HepG2 (cell line): ENCODE results near the gene MRPS7. TPM values are rescaled to one million over a fixed set of nuclear protein-coding genes. Genes with fewer than 3 reads are reported as not detected.

Experiments used
- AHR ChIP-seq: IDR thresholded peaks from 2 replicates; pipeline ENCODE4 v1.6.1; 2018; ENCODE audit warnings: missing genetic modification reagents, missing compliant biosample characterization
- ATF7 ChIP-seq, 2 experiments: fragments of 450-650 bp in 1 of 2; sonication (generic) in 1 of 2; formaldehyde crosslinking in 1 of 2; IDR thresholded peaks; 2 replicates each; pipeline versions ENCODE4 v1.4.0 to v1.6.1; 2016 to 2020; ENCODE audit warnings: antibody characterized with exemption in 1 of 2, mild to moderate bottlenecking in 1 of 2, missing genetic modification reagents in 1 of 2
- ATRX ChIP-seq: sonication (generic); formaldehyde crosslinking; IDR thresholded peaks from 2 replicates; pipeline ENCODE4 v1.4.0; 2020; ENCODE audit warnings: missing genetic modification reagents, borderline replicate concordance
- CHD2 ChIP-seq: IDR thresholded peaks from 2 replicates; pipeline ENCODE4 v1.6.1; 2011; ENCODE audit warnings: low read depth, low read length, improper control_type of control experiment
- ELF1 ChIP-seq: sonication (generic); formaldehyde crosslinking; IDR thresholded peaks from 2 replicates; pipeline ENCODE4 v1.4.0; 2020; ENCODE audit warnings: missing genetic modification reagents
- GABPB1 ChIP-seq: IDR thresholded peaks from 2 replicates; pipeline ENCODE4 v1.6.1; 2016; ENCODE audit warnings: mild to moderate bottlenecking, missing genetic modification reagents, moderate library complexity, missing compliant biosample characterization
- HDAC6 ChIP-seq: fragments of 200-600 bp; sonication (generic); IDR thresholded peaks from 2 replicates; pipeline ENCODE4 v1.7.0; 2017; ENCODE audit warnings: mild to moderate bottlenecking, antibody characterized with exemption, low read length, low read depth
- ISX ChIP-seq: sonication (generic); formaldehyde crosslinking; conservative IDR thresholded peaks from 2 replicates; pipeline ENCODE4 v1.5.0; 2020; ENCODE audit warnings: missing genetic modification reagents
- KLF15 ChIP-seq: sonication (generic); formaldehyde crosslinking; IDR thresholded peaks from 2 replicates; pipeline ENCODE4 v1.8.1; 2023; ENCODE audit warnings: borderline replicate concordance, mild to moderate bottlenecking, inconsistent platforms, missing genetic modification reagents, mixed read lengths
- NFE2L2 ChIP-seq: fragments of 150-350 bp; IDR thresholded peaks from 2 replicates; pipeline ENCODE4 v1.6.1; 2014; ENCODE audit warnings: low read length
- POLR2G ChIP-seq: fragments of 200-400 bp; formaldehyde crosslinking; IDR thresholded peaks from 2 replicates; pipeline ENCODE4 v1.6.1; 2018; ENCODE audit warnings: mild to moderate bottlenecking, low read depth, low read length, moderate library complexity
- RELA ChIP-seq: sonication (generic); formaldehyde crosslinking; IDR thresholded peaks from 2 replicates; pipeline ENCODE4 v1.4.0; 2020; ENCODE audit warnings: missing genetic modification reagents
- SOX5 ChIP-seq: IDR thresholded peaks from 2 replicates; pipeline ENCODE4 v1.6.1; 2016; ENCODE audit warnings: borderline replicate concordance
- SRY ChIP-seq: sonication (generic); formaldehyde crosslinking; IDR thresholded peaks from 2 replicates; pipeline ENCODE4 v1.8.0; 2022; ENCODE audit warnings: mild to moderate bottlenecking, missing genetic modification reagents
- ZC3H4 ChIP-seq: sonication (generic); formaldehyde crosslinking; IDR thresholded peaks from 2 replicates; pipeline ENCODE4 v1.4.0; 2020; ENCODE audit warnings: missing genetic modification reagents, borderline replicate concordance
- ZNF724P ChIP-seq: sonication (generic); formaldehyde crosslinking; IDR thresholded peaks from 2 replicates; pipeline ENCODE4 v1.8.0; 2022; ENCODE audit warnings: missing genetic modification reagents, borderline replicate concordance
- ZNF737 ChIP-seq: sonication (generic); formaldehyde crosslinking; IDR thresholded peaks from 2 replicates; pipeline ENCODE4 v1.5.0; 2020; ENCODE audit warnings: missing genetic modification reagents, mild to moderate bottlenecking, borderline replicate concordance
- ZZZ3 ChIP-seq: sonication (generic); formaldehyde crosslinking; IDR thresholded peaks from 2 replicates; pipeline ENCODE4 v1.4.0; 2020; ENCODE audit warnings: missing genetic modification reagents, mild to moderate bottlenecking, borderline replicate concordance
- polyA plus RNA-seq, 8 experiments: library from polyadenylated mRNA; depleted of rRNA in 3 of 8; stranded (reverse) in 7 of 8; unstranded in 1 of 8; fragments of >200 nt; fragmentation: Illumina TruSeq in 4 of 8; extraction: Trizol in 4 of 8; gene quantifications; 2 replicates each; pipeline versions ENCODE4 v1.2.1 to v1.2.3, GENCODE V29; 2011 to 2016; ENCODE audit warnings: low read depth in 4 of 8, missing spikeins in 1 of 8, mixed read lengths in 1 of 8; ENCODE audit not compliant: insufficient read depth in 1 of 8
- total RNA-seq, 5 experiments: library from RNA; depleted of rRNA; stranded (reverse); fragments of >200 nt; fragmentation: Illumina TruSeq; extraction: Trizol; gene quantifications; 2 replicates each; pipeline ENCODE4 v1.2.3, GENCODE V29; 2016; ENCODE audit warnings: low read depth in 1 of 5
- TF ChIP-seq, protein P1 (sequence below): sonication (generic); formaldehyde crosslinking; IDR thresholded peaks from 2 replicates; pipeline ENCODE4 v1.9.0; 2021; ENCODE audit warnings: missing genetic modification reagents, mild to moderate bottlenecking, borderline replicate concordance
- TF ChIP-seq, protein P2 (sequence below): sonication (generic); formaldehyde crosslinking; IDR thresholded peaks from 2 replicates; pipeline ENCODE4 v1.4.0; 2020; ENCODE audit warnings: mild to moderate bottlenecking, missing genetic modification reagents
- TF ChIP-seq, protein P3 (sequence below): sonication (generic); formaldehyde crosslinking; conservative IDR thresholded peaks from 2 replicates; pipeline ENCODE4 v1.4.0; 2020; ENCODE audit warnings: missing genetic modification reagents
- TF ChIP-seq, protein P4 (sequence below): IDR thresholded peaks from 2 replicates; pipeline ENCODE4 v1.6.1; 2012; ENCODE audit warnings: low read length, improper control_type of control experiment

Gene MRPS7
- total and polyA plus RNA-seq, 2 of the 13 experiments (the other 11 are each of a cell fraction or from before 2014, with no cell fraction given) = 97.0 to 162 TPM

DNA sequence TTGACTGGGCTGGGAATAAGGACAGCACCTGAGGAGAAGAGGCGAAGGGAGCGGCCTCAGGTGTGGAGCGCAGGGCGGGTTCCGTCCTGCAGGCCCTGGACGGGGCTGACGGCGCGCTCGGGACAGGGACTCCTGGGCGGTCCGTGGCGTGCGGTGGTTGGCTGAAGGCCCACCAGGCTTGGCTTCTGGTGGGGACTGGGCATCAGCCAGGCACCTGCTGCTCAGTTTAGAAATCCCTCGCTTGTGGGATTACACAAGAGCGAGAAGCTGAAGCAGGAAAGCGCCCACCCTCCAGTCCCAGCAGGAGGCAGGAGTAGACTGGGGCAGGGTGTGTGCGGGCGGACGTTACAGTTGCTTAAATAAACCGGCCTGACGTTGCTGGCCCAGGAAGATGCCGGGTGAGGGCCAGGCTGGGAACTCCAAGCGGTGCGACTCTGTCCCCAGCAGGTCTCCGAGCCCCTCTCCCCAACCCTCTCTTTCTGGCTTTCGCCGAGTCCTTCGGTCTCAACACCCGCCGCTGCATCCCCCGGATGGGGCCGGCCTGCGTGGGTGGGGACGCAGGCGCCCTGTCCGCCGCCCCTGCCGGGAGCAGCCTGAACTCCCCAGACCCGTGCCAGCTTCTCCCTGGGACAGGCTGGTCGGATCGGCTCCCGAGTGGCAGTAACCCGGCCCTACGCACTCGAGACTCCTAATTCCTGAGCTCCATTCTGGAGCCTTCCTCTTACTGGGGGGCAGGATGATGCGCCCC, 8.7 kb downstream of the MRPS7 start (continued):
- TF ChIP-seq ZC3H4 (CRISPR knock-in tag) = 0 out of 2 replicates have a peak, but pooled peaks have one; percentile 41
- peak; percentile 94; the same call in 1 of the 2 replicates for TF ChIP-seq ZNF724P
- no peak for TF ChIP-seq KLF15
- TF ChIP-seq HDAC6 = no peak
- peak; percentile 25 for TF ChIP-seq SOX5 (CRISPR knock-in tag)
- no peak for TF ChIP-seq ISX (CRISPR knock-in tag)
- TF ChIP-seq, protein P1, sequence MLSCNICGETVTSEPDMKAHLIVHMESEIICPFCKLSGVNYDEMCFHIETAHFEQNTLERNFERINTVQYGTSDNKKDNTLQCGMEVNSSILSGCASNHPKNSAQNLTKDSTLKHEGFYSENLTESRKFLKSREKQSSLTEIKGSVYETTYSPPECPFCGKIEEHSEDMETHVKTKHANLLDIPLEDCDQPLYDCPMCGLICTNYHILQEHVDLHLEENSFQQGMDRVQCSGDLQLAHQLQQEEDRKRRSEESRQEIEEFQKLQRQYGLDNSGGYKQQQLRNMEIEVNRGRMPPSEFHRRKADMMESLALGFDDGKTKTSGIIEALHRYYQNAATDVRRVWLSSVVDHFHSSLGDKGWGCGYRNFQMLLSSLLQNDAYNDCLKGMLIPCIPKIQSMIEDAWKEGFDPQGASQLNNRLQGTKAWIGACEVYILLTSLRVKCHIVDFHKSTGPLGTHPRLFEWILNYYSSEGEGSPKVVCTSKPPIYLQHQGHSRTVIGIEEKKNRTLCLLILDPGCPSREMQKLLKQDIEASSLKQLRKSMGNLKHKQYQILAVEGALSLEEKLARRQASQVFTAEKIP (CRISPR knock-in tag) = no peak
- no peak for TF ChIP-seq ATF7 (IDR thresholded peaks at IDR 0.05)
- no peak for TF ChIP-seq ATF7 (CRISPR knock-in tag; IDR thresholded peaks at IDR 0.05)
- TF ChIP-seq ZZZ3 (CRISPR knock-in tag) = peak; percentile 52; the same call in 1 of the 2 replicates
- no peak for TF ChIP-seq ZNF737 (CRISPR knock-in tag)
- 0 out of 2 replicates have a peak, but pooled peaks have one; percentile 16 for TF ChIP-seq RELA (CRISPR knock-in tag)
- peak; percentile 72 for TF ChIP-seq GABPB1 (CRISPR knock-in tag)
- peak; percentile 10; the same call in 1 of the 2 replicates for TF ChIP-seq SRY (CRISPR knock-in tag)
- no peak for TF ChIP-seq CHD2
- TF ChIP-seq AHR (CRISPR knock-in tag) = 0 out of 2 replicates have a peak, but pooled peaks have one; percentile 23
- TF ChIP-seq, protein P2, sequence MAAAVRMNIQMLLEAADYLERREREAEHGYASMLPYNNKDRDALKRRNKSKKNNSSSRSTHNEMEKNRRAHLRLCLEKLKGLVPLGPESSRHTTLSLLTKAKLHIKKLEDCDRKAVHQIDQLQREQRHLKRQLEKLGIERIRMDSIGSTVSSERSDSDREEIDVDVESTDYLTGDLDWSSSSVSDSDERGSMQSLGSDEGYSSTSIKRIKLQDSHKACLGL (CRISPR knock-in tag) = peak; percentile 52; the same call in 1 of the 2 replicates
- TF ChIP-seq POLR2G = peak; percentile 69
- no peak for TF ChIP-seq ELF1 (CRISPR knock-in tag)
- no peak for TF ChIP-seq ATRX (CRISPR knock-in tag)
- TF ChIP-seq, protein P3, sequence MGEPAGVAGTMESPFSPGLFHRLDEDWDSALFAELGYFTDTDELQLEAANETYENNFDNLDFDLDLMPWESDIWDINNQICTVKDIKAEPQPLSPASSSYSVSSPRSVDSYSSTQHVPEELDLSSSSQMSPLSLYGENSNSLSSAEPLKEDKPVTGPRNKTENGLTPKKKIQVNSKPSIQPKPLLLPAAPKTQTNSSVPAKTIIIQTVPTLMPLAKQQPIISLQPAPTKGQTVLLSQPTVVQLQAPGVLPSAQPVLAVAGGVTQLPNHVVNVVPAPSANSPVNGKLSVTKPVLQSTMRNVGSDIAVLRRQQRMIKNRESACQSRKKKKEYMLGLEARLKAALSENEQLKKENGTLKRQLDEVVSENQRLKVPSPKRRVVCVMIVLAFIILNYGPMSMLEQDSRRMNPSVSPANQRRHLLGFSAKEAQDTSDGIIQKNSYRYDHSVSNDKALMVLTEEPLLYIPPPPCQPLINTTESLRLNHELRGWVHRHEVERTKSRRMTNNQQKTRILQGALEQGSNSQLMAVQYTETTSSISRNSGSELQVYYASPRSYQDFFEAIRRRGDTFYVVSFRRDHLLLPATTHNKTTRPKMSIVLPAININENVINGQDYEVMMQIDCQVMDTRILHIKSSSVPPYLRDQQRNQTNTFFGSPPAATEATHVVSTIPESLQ = no peak; the same call in 1 of the 2 replicates
- TF ChIP-seq, protein P4, sequence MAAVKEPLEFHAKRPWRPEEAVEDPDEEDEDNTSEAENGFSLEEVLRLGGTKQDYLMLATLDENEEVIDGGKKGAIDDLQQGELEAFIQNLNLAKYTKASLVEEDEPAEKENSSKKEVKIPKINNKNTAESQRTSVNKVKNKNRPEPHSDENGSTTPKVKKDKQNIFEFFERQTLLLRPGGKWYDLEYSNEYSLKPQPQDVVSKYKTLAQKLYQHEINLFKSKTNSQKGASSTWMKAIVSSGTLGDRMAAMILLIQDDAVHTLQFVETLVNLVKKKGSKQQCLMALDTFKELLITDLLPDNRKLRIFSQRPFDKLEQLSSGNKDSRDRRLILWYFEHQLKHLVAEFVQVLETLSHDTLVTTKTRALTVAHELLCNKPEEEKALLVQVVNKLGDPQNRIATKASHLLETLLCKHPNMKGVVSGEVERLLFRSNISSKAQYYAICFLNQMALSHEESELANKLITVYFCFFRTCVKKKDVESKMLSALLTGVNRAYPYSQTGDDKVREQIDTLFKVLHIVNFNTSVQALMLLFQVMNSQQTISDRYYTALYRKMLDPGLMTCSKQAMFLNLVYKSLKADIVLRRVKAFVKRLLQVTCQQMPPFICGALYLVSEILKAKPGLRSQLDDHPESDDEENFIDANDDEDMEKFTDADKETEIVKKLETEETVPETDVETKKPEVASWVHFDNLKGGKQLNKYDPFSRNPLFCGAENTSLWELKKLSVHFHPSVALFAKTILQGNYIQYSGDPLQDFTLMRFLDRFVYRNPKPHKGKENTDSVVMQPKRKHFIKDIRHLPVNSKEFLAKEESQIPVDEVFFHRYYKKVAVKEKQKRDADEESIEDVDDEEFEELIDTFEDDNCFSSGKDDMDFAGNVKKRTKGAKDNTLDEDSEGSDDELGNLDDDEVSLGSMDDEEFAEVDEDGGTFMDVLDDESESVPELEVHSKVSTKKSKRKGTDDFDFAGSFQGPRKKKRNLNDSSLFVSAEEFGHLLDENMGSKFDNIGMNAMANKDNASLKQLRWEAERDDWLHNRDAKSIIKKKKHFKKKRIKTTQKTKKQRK = no peak
- TF ChIP-seq NFE2L2 = no peak
